Measurements from ENCODE around the gene ZFY. TPM values are rescaled to one million over a fixed set of nuclear protein-coding genes. Genes with fewer than 3 reads are reported as not detected.
A peak's percentile ranks its signal among the peaks of the same experiment; 100 is the strongest.

ZFY gene
- total and polyA plus RNA-seq, 2 of the 13 experiments (the other 11 are each of a cell fraction or from before 2014, with no cell fraction given), result 3.3 to 17.1 TPM

DNA sequence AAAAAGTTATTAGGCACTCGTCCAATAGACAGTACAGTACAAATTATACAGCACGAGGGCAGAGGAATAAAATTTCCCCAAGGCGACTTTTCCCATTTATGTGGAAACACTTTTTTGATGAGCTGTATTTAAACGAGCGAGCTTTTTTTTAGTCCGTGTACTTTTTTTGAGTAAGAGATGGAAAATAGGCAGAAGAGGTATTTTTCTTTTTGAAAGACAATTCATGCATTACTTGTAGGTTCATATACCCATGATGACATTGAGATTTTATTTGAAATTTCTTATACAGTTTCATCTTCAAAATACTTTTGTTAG lies 1.2 kb downstream of the ZFY start:
- FAIRE-seq, result no peak

DNA sequence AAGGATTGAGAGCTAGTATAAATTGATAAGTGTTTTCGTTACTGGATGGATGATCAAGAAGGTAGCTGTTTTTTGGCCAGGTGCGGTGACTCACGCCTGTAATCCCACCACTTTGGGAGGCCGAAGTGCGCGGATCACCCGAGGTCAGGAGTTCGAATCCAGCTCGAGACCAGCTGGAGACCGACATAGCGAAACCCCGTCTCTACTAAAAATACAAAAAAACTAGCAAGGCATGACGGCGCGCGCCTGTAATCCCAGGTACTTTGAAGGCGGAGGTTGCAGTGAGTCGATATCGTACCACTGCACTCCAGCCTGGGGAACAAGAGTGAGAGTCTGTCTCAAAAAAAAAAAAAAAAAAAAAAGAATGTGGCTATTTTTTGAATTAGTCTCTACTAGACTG lies 2.0 kb downstream of the ZFY start:
- no TSS peak for BruUV-seq (replicated peaks)
- Histone ChIP-seq H3K27ac (ENCODE audit: extremely low read length, insufficient read depth, low read length) (peak overlapping the region; percentile 100), H3K27me3 (ENCODE audit: control insufficient read depth in 1 of 2, insufficient read depth in 2 of 2, low read length in 2 of 2) (no peaks in the 10 kb centered on the region), H3K4me1 (ENCODE audit: insufficient read depth, low read length) (peaks cover 31% of the 10 kb centered on the region), H3K9me3 (ENCODE audit: low read length) (no peaks in the 10 kb centered on the region), H3K36me3 (replicated peaks in 1 of 2; ENCODE audit: control insufficient read depth in 1 of 2, insufficient read depth in 2 of 2, low read length in 2 of 2) (no peaks in the 10 kb centered on the region), H3K4me3 (replicated peaks in 1 of 3; ENCODE audit: insufficient read depth in 1 of 3, low read depth in 2 of 3, low read length in 3 of 3) (peak overlapping the region; percentile 66 to 79 (median 73)), H4K20me1 (ENCODE audit: insufficient read depth, low read length) (0 out of 2 replicates have a peak, but pooled peaks cover 3% of the 10 kb centered on the region), H3K4me2 (ENCODE audit: low read depth, low read length) (peak overlapping the region; percentile 72), H3K9ac (ENCODE audit: insufficient read depth, low read depth, low read length) (peak overlapping the region; percentile 99), H3K79me2 (ENCODE audit: insufficient read depth, low read length) (peaks cover 59% of the 10 kb centered on the region), H2AFZ (ENCODE audit: low read length) (no peak overlapping the region)
- TF ChIP-seq FOSL2 (CRISPR knock-in tag; IDR thresholded peaks at IDR 0.05) (0 out of 2 replicates have a peak, but pooled peaks have one; percentile 14), ZNF317 (CRISPR knock-in tag; IDR thresholded peaks at IDR 0.05) (no peak)
- ChIA-PET POLR2A (no interaction called here), CTCF (ENCODE audit: low intra/inter-chr PET ratio, low total read pairs) (no interaction called here)
- ATAC-seq (no peak), FAIRE-seq (no peak), DNase-seq (ENCODE audit: low spot score) (no peak)
- WGBS (ENCODE audit: low lambda C conversion rate), result 6% methylated on average over 19 of the region's 19 CpGs
- in situ Hi-C loops (cut with HindIII; ENCODE audit: extremely low pct_ligation_motif_present, low pct_unique_long_range_greater_than_20kb) (no loop called here), intact Hi-C loops (cut with micrococcal nuclease; ENCODE audit: unreplicated experiment) (no loop called here)

More for the DNA sequence above, 1.2 kb downstream of the ZFY start:
- Histone ChIP-seq H3K27ac (ENCODE audit: extremely low read length, insufficient read depth, low read length) (peak overlapping the region; percentile 100), H3K4me3 (replicated peaks in 1 of 3; ENCODE audit: insufficient read depth in 1 of 3, low read depth in 2 of 3, low read length in 3 of 3) (peak overlapping the region; percentile 66 to 79 (median 73); a peak in 5 of 6 replicates), H3K4me1 (ENCODE audit: insufficient read depth, low read length) (peaks cover 31% of the 10 kb centered on the region), H3K36me3 (replicated peaks in 1 of 2; ENCODE audit: control insufficient read depth in 1 of 2, insufficient read depth in 2 of 2, low read length in 2 of 2) (no peaks in the 10 kb centered on the region), H3K9ac (ENCODE audit: insufficient read depth, low read depth, low read length) (peak overlapping the region; percentile 99), H3K4me2 (ENCODE audit: low read depth, low read length) (peak overlapping the region; percentile 72), H3K9me3 (ENCODE audit: low read length) (no peaks in the 10 kb centered on the region), H3K27me3 (ENCODE audit: control insufficient read depth in 1 of 2, insufficient read depth in 2 of 2, low read length in 2 of 2) (no peaks in the 10 kb centered on the region), H4K20me1 (ENCODE audit: insufficient read depth, low read length) (0 out of 2 replicates have a peak, but pooled peaks cover 3% of the 10 kb centered on the region), H2AFZ (ENCODE audit: low read length) (no peak overlapping the region), H3K79me2 (ENCODE audit: insufficient read depth, low read length) (peaks cover 52% of the 10 kb centered on the region)
- DNase-seq (ENCODE audit: low spot score) (no peak), ATAC-seq (no peak)
- in situ Hi-C loops (cut with HindIII; ENCODE audit: extremely low pct_ligation_motif_present, low pct_unique_long_range_greater_than_20kb), result no loop called here
- TSS peak; percentile 51 for BruUV-seq (replicated peaks)
- TF ChIP-seq KDM4B (CRISPR knock-in tag; IDR thresholded peaks at IDR 0.05) (no peak), ZNF672 (CRISPR knock-in tag; IDR thresholded peaks at IDR 0.05) (no peak)
- CTCF ChIA-PET (ENCODE audit: low intra/inter-chr PET ratio, low total read pairs), result no interaction called here
- 3% methylated on average over 6 of the region's 6 CpGs for WGBS (ENCODE audit: low lambda C conversion rate)
- POLR2A ChIA-PET, result interaction anchor here (0.5 kb wide), 1 partner anchor 41 kb away, joined by 3 read pairs; no protein-coding TSS in a partner anchor
- intact Hi-C loops (cut with micrococcal nuclease; ENCODE audit: unreplicated experiment), result no loop called here

All from HepG2 (cell line).